HG03439 (cell line): Measurements from ENCODE around the gene DCTN3.

Experiments used
- ATAC-seq: cut with Tn5 transposase; IDR thresholded peaks from one replicate; pipeline ENCODE4 v1.9.1; 2021; ENCODE audit warnings: mild to moderate bottlenecking, moderate library complexity; ENCODE audit not compliant: unreplicated experiment

Gene DCTN3

DNA sequence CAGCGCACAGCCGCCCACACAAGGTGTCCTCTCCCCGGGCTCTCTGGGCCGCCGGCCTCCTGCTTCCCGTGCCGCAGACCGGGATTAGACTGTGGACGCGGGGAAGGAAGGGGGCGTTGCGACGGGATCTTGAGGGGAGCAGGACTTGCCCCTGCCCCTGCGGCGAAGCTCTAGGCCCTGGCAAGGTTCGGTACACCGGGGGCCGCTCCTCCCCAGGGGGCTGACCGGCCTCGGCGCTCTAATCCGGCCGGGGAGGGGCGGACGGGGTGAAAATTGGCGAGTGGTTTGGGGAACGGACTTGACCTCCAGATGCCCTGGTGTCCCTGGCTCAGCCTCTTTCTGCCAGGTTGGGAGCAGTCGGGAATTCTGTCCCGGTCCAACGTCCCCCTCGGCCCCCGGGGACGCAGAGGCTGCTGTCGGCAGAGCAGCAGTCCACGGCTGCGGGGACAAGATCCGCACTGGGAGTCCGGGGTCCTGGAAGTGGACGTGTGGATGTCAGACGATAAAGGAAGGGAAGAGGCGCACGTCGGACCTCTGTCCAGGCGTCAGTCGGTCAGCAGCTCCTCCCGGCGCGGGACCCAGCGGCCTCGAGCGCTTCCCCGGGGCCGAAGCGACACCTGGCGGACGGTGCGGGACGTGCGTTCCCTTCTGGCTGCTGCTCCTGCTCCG, 28.9 kb downstream of the DCTN3 start:
- peak; percentile 67 for ATAC-seq

GRCh38 chr9:34590381-34591247, 29.7 kb downstream of the DCTN3 start:
- ATAC-seq, result no peak

- ATAC-seq, result no peak
Observed at GRCh38 chr9:34589636-34590380, 30.5 kb downstream of the DCTN3 start, which contains the start of gene CNTFR. Gene CNTFR, minus strand, starts transcription at chr9:34589724. Its CDS starts 20,743 bp downstream, at chr9:34568981.

- no peak for ATAC-seq
Observed at GRCh38 chr9:34588671-34589635, 31.3 kb downstream of the DCTN3 start.

- no peak for ATAC-seq
Observed at GRCh38 chr9:34587271-34587670, 33.0 kb downstream of the DCTN3 start.

DNA sequence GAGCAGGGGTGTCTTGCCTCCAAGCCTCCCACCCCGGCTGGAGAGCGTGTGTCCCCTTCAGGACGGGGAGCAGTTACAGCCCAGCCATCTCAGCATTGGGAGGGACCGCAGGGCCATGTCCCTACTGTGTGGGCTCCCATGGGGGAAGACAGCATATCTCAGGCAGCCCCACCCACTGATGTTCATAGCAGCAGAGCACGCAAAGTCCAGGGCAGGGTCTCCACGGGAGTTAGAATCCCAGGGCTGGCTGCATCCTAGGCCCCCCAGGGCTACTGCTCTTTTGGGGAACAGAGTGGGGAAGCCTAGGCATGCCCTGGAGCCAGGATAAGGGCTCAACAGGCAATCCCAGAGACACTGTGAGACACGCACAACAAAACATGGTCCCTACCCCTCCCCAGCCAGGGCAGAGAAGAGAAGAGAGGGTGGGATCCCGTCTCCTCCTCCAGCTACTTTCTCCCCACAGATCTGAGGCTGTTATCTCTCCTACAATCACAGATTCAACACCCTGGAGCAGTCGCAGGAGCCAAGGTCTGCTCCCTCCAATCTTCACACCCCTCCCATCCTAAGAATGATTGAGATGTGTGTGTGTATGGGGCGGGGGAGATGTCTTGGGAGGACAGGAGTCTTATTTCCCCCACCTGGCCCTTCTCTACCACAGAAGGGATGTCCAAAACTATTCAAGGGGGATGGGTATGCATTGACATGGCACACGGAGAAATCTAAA, 34.2 kb downstream of the DCTN3 start:
- no peak for ATAC-seq

DNA sequence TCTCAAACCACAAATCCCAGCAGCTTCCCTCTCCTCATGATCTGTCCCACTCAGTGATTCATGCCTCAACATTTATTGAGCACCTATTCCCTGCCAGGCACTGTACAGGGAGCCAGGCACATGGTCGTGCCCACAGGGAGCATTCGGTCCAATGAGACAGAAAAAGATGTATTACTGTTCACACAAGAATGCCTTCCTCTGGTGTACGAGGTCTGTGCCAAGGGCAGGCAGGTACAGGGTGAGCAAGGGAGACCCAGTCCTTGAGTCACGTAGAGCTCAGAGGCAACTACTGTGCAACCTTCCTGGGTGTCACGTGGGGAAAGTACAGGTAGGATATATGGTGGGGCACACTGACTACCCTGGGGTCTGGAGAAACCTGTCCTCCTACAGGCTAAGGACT, 35.3 kb downstream of the DCTN3 start:
- no peak for ATAC-seq

GRCh38 chr9:34582787-34583186, 37.5 kb downstream of the DCTN3 start:
- no peak for ATAC-seq

DNA sequence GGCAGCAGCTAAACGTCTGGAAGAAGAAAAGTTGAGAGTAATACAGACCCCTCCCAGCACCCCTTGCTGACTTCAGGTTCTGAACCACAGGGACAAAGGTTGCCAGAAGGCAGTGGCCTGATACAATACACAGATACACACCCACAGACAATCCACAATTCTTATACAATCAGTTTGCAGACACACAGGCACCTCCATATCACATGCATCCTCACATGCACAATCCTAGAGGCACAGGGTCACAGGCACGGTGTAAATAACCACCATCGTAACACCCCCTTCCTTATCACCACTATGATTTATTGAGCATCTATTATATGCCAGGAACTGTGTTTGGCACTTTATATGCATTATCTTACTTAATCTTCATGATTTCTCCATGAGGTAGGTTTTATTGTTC, 39.0 kb downstream of the DCTN3 start:
- ATAC-seq, result no peak

- ATAC-seq, result no peak
Observed at GRCh38 chr9:34580358-34580757, 39.9 kb downstream of the DCTN3 start.

DNA sequence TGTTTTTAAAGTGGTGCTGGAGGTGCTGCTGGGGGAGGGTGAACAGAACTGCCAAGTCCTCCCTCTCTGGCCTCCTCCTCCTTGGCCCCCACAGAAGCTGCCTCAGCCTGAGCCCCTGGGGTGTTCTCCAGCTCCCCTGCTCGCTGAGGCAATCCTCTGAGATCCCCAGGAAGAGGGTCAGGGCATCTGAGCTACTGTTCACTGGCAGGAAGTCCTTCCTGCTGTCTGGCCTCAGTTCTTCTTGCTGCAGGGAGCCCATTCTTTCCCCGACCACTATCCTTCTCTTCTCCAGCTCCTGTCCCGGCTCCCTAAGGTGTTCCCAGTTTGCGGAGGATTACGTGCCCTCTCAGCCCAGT, 40.5 kb downstream of the DCTN3 start:
- ATAC-seq, result no peak

DNA sequence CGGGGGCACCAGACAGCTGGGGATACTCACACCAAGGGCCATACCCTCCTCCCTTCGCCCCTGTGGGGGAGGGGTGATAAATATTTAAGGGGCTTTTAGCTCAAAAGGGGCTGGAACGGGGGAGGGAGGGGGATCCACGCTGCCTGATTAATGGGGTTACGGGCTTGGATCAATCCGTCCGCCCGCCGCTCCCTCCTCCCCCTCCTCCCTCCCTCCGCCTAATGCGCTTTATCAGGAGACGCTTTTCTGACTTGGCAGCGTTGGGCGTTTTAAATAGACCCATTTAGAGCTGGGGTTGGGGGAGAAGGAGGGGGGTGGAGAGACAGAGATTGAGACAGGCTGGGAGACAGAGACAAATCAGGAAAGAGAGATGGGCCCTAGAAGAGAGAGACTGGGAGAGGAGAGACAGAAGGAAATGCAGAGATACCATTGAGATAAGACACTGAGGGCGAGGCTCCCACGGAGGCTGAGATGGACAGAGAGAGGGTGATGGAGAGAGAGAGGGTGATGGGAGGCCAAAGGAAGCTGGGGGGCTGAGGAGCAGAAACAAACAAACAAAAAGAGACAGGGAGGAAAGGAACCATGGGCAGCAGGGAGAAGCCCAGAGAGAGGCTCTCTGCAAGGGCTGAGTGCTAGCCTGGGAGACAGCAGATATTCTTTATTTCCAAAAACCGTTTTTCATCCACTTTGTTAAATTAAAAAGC, 41.0 kb downstream of the DCTN3 start:
- no peak for ATAC-seq

DNA sequence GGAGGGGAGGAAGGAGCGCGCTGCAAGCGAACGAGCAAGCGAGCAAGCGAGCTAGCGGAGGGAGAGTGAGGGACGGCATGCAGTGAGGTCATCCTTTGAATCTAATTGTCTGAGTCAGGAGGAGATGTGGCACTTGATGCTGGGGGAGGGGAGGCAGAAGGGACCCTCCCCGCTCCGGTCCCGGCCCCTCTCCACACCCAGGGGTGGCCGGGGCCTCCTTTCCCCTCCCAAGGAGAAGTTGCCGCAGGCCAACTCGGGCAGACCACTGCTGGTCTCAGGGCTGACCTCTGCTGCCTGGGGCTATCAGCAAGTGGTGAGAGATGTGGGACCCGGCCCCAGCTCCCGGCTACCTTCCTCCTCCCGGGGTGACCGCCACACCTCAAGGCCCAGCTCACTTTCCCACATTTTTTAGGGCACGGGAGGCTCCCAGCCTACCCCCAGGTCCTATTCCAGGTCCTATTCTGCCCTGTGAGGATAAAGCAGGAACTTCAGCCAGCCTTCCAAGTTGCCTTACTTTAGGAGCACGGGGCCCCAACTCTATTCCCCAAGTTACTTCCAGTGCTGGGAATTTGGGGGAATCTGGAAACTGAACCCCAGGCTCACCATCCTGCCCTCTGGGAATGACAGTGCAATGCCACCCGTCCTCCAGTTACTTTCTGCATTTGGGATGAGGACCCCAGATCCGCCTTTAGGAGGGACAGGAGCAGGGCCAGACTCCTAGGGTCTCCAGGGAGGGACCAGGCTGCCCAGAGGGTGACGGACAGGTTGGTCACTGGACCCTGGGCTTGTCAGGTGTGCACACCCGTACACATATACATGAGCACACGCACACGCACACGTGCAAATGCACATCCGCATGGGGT, 41.8 kb downstream of the DCTN3 start:
- ATAC-seq, result no peak

DNA sequence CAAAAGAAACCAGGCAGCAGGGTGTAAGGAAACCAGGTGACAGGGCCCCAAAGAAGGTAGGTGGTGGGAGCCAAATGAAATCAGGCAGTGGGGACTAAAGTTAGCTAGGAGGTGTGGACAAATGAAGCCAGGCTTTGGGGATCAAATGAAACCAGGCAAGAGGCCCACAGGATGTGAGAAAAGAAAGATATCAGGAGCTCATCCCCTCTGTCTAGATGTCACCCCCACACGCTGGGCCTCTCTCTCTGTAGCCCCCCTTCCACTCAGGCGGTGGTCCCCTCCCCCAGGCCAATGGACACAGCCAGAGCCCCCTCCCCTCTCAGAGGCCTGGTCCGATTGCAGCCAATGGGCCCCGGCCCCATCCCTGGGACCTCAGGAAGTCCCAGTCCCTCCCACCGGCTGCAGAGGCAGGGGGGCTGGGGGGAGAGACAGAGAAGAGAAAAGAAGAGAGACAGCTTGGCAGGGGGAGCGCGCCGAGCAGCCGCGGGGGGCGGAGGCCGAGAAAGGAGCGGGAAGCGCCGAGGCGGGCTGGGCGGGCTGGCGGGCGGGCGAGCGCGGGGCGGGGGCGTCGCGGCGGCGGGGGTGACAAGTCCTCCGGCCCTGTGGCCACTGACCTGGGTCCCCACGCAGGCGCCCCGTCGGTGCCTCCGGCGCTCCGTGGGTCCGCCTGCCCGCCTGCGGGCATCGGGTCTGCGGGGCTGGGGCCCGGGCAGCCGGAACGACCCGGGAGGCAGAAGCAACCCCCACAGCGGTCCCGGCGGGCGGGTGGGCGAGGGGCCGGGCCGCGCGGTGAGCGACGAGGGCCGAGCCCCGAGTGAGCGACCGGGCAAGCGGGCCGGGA, 42.7 kb downstream of the DCTN3 start:
- no peak for ATAC-seq

- ATAC-seq, result no peak
Observed at GRCh38 chr9:34576597-34577399, 43.5 kb downstream of the DCTN3 start.

DNA sequence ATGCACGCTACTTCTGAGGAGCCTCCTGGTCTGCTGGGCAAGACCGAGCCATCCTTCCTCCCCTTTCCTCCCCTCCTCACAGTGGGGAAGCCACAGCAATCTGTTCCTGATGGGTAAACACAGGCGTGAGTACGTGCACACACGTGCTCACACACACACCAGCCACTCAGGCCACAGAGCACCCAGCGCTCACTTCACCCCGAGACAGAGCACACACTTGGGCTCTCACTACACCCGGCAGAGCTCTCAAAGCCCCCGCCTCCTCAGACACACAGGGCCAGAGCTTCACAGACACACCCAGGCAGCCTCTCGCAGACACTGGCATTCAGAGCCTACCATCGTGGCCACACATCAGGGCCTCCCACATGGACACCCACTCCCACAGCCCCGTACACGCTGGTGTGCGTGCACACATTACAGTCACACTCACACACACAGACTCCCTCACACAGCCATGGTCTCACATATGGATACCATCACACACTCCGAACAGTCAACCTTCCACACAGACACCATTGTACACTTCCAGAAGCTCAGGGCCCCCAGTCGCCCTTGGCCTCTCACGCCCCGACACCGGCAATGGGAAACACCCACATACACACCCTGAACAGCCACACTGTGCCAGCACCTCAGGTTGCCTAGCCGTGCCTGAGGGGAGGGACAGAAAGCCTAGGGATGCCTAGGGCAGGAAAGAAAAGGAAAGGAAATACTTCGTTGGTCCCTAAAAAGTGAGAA, 44.3 kb downstream of the DCTN3 start:
- ATAC-seq, result no peak
